LNCAP (cell line): ENCODE measurements around the gene AIPL1.

Experiments used
- TF ChIP-seq, protein P1 (sequence below): fragments of 450-650 bp; IDR thresholded peaks from 2 replicates; pipeline ENCODE4 v1.5.1; 2017; ENCODE audit warnings: mild to moderate bottlenecking

AIPL1 gene, protein sequence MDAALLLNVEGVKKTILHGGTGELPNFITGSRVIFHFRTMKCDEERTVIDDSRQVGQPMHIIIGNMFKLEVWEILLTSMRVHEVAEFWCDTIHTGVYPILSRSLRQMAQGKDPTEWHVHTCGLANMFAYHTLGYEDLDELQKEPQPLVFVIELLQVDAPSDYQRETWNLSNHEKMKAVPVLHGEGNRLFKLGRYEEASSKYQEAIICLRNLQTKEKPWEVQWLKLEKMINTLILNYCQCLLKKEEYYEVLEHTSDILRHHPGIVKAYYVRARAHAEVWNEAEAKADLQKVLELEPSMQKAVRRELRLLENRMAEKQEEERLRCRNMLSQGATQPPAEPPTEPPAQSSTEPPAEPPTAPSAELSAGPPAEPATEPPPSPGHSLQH

GRCh38 chr17:6435051-6435450, at the start of gene AIPL1:
TSS of gene AIPL1 (minus strand) at chr17:6435121. CDS start at chr17:6435104, 17 bp downstream.
- TF ChIP-seq, protein P1, sequence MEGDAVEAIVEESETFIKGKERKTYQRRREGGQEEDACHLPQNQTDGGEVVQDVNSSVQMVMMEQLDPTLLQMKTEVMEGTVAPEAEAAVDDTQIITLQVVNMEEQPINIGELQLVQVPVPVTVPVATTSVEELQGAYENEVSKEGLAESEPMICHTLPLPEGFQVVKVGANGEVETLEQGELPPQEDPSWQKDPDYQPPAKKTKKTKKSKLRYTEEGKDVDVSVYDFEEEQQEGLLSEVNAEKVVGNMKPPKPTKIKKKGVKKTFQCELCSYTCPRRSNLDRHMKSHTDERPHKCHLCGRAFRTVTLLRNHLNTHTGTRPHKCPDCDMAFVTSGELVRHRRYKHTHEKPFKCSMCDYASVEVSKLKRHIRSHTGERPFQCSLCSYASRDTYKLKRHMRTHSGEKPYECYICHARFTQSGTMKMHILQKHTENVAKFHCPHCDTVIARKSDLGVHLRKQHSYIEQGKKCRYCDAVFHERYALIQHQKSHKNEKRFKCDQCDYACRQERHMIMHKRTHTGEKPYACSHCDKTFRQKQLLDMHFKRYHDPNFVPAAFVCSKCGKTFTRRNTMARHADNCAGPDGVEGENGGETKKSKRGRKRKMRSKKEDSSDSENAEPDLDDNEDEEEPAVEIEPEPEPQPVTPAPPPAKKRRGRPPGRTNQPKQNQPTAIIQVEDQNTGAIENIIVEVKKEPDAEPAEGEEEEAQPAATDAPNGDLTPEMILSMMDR = no peak

DNA sequence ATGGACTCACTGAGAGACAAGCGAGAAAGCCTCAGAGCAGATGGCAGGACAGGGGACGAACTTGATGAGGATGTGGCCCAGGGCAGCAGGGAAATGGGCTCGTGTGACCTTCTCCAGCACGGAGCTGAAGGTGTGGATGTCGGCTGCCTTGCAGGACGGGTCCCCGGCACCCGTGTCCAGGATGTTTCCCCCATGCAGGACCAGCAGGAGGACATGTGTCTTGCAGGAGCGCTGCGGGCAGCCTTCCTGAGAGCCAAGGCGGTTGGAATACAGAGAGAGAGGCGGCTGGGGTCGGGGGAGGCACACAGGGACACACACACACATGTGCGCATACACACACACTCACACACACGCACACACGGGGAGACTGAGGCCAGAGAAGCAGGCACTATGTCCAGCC, 48.6 kb upstream of the AIPL1 start:
- TF ChIP-seq, protein P1 = no peak

DNA sequence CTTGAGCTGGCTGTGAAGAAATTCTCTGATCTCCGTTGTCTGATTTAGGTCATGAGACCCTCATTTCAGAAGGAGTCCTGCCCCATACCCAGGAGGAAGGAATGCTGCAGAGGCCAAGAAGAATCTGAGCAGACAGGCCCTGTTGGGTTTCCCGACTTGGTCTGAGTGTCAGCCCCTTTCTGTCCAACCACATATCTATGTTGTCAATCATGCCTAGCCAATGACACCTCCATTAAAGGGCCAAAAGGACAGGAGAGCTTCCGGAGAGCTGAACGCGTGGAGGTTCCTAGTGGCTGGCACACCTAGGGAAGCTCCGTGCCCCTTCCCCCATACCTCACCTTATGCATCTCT, 47.2 kb upstream of the AIPL1 start:
- TF ChIP-seq, protein P1 = no peak

DNA sequence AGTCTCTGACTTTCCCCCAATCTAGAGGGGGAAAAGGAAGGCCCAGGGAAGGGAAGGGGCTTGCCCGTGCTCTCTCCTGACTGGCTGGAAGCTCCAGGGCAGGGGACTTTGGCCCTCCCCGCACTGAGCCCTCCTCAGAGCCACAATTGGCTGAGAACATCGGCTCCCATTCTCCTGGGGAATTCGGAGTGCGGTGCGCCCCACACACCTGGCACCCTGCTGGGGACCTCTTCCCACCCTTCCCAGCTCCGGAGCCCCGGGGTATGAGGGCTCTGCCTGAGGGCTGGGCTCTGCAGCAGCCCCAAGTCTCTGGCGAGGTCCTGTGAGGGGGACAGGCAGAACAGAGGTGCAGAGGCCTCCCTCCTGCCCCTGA, 45.4 kb upstream of the AIPL1 start:
- TF ChIP-seq, protein P1 = no peak

GRCh38 chr17:6479622-6480302, 44.8 kb upstream of the AIPL1 start:
- TF ChIP-seq, protein P1 = no peak

DNA sequence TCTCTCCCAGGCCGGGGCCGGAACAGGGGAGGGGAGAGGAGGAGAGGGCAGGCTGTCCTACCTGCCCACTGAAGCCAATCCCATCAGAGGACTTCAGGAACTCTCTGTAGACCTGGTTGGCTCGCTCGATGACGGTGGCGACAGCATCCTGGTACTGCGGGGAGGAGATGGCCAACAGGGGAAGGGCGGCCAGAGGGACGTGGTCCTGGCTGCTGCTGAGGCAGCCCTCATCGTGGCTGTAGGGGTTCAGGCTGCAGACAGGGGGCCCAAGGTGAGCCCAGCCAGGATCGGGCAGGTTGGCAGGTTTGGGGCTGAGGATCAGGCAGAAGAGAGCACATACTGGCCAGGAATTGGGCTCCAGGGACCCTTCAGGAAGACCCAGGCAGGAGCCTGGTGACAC, 43.6 kb upstream of the AIPL1 start:
- TF ChIP-seq, protein P1 = no peak

GRCh38 chr17:6477831-6478383, 43.0 kb upstream of the AIPL1 start:
- TF ChIP-seq, protein P1 = no peak
